Endothelial cell of umbilical vein (primary cell): ENCODE results near the gene VIP. TPM values are rescaled to one million over a fixed set of nuclear protein-coding genes. Genes with fewer than 3 reads are reported as not detected.

Source experiments
- BruUV-seq: library from RNA; stranded (reverse); fragments of 400-500 nt; replicated peaks from 2 replicates; lab custom pipeline; 2021; lab: Mats Ljungman, UMichigan
- CTCF ChIA-PET: fragments of 300-600, 350-600 bp; sonication (Branson Sonifier 250); formaldehyde crosslinking; loops from one replicate; lab custom pipeline; 2021; ENCODE audit warnings: antibody characterized with exemption, inconsistent platforms; lab: Charles Lee
- POLR2A ChIA-PET: fragments of 300-600, 350-600 bp; sonication (Branson Sonifier 250); formaldehyde crosslinking; loops from one replicate; lab custom pipeline; 2021; ENCODE audit warnings: antibody characterized with exemption, inconsistent platforms; lab: Charles Lee
- DNase-seq: peaks from one replicate; pipeline ENCODE4 v3.0.0-alpha.2; 2011; ENCODE audit warnings: low read depth, low spot score
- FAIRE-seq: peaks from 2 replicates; lab custom pipeline; 2011; peaks lifted over from hg19 to GRCh38; lab: Jason Lieb, UNC
- H2AFZ ChIP-seq: 2 replicates; pipeline ENCODE4 v1.6.0; 2012; ENCODE audit warnings: low read depth, low read length, control low read depth, inconsistent platforms
- H3K27ac ChIP-seq: 2 replicates; pipeline ENCODE4 v1.5.1; 2011; ENCODE audit warnings: low read depth, mild to moderate bottlenecking, control low read depth, low read length, moderate library complexity; ENCODE audit not compliant: insufficient read depth
- H3K27me3 ChIP-seq, 2 experiments: 2 replicates each; pipeline versions ENCODE4 v1.6.0 to v1.6.1; 2011; ENCODE audit warnings: low read length in 2 of 2, mixed read lengths in 1 of 2; ENCODE audit not compliant: control insufficient read depth in 2 of 2, insufficient read depth in 2 of 2
- H3K36me3 ChIP-seq, 2 experiments: 2 replicates in 1 of 2; 3 replicates in 1 of 2; pipeline ENCODE4 v1.5.1; 2011; ENCODE audit warnings: low read length in 2 of 2, mild to moderate bottlenecking in 1 of 2, moderate library complexity in 1 of 2; ENCODE audit not compliant: control insufficient read depth in 2 of 2, insufficient read depth in 2 of 2; ENCODE audit errors: extremely low read depth in 1 of 2
- H3K4me1 ChIP-seq: 3 replicates; pipeline ENCODE4 v1.5.1; 2011; ENCODE audit warnings: mild to moderate bottlenecking, low read length; ENCODE audit not compliant: control insufficient read depth, insufficient read depth; ENCODE audit errors: extremely low read depth
- H3K4me2 ChIP-seq: 2 replicates; pipeline ENCODE4 v1.6.1; 2011; ENCODE audit warnings: low read length, control low read depth, mixed read lengths; ENCODE audit not compliant: insufficient read depth
- H3K4me3 ChIP-seq, 3 experiments: fragments of 200-600 bp in 1 of 3; sonication (generic), shearing (Covaris generic) in 1 of 3; replicated peaks in 1 of 3; 2 replicates each; pipeline ENCODE4 v1.5.1; 2011 to 2016; ENCODE audit warnings: control low read depth in 3 of 3, low read length in 3 of 3, mild to moderate bottlenecking in 2 of 3, inconsistent platforms in 1 of 3, low read depth in 1 of 3, moderate library complexity in 1 of 3; ENCODE audit not compliant: insufficient read depth in 1 of 3
- H3K79me2 ChIP-seq: 2 replicates; pipeline ENCODE4 v1.6.0; 2012; ENCODE audit warnings: low read length, inconsistent platforms; ENCODE audit not compliant: control insufficient read depth, insufficient read depth
- H3K9ac ChIP-seq: replicated peaks from 2 replicates; pipeline ENCODE3; 2011; ENCODE audit warnings: low read length, control low read depth; ENCODE audit not compliant: insufficient read depth; ENCODE audit errors: extremely low read depth
- H3K9me1 ChIP-seq: replicated peaks from 3 replicates; pipeline ENCODE4 v1.6.0; 2011; ENCODE audit warnings: mild to moderate bottlenecking, low read length; ENCODE audit not compliant: control insufficient read depth, insufficient read depth; ENCODE audit errors: extremely low read depth
- H3K9me3 ChIP-seq: replicated peaks from 2 replicates; pipeline ENCODE4 v1.5.1; 2012; ENCODE audit warnings: low read length, inconsistent platforms; ENCODE audit not compliant: control insufficient read depth, insufficient read depth
- H4K20me1 ChIP-seq: replicated peaks from 2 replicates; pipeline ENCODE3; 2011; ENCODE audit warnings: mild to moderate bottlenecking, low read length; ENCODE audit not compliant: control insufficient read depth, insufficient read depth; ENCODE audit errors: extremely low read depth
- CTCF ChIP-seq, 2 donors: IDR thresholded peaks; 1 replicate in 1 of 2; 2 replicates in 1 of 2; pipeline ENCODE4 v1.5.1; 2011; ENCODE audit warnings: low read length in 2 of 2, mild to moderate bottlenecking in 2 of 2, moderate library complexity in 2 of 2, control low read depth in 1 of 2, inconsistent platforms in 1 of 2, low read depth in 1 of 2; ENCODE audit not compliant: insufficient read depth in 1 of 2; ENCODE audit errors: extremely low read depth in 1 of 2
- EZH2 ChIP-seq: IDR thresholded peaks from 2 replicates; pipeline ENCODE4 v1.6.1; 2012; ENCODE audit warnings: borderline replicate concordance, low read depth, mild to moderate bottlenecking, moderate library complexity, low read length, inconsistent platforms; ENCODE audit not compliant: severe bottlenecking
- FOS ChIP-seq: IDR thresholded peaks from 2 replicates; pipeline ENCODE4 v1.6.1; 2011; ENCODE audit warnings: mild to moderate bottlenecking, low read length, moderate library complexity, borderline replicate concordance; ENCODE audit not compliant: insufficient read depth
- GATA2 ChIP-seq: IDR thresholded peaks from 2 replicates; pipeline ENCODE4 v1.7.0; 2011; ENCODE audit warnings: low read depth, mild to moderate bottlenecking, moderate library complexity, mixed read lengths, low read length; ENCODE audit not compliant: insufficient read length, insufficient read depth
- JUN ChIP-seq: IDR thresholded peaks from 2 replicates; pipeline ENCODE4 v1.6.1; 2011; ENCODE audit warnings: borderline replicate concordance, low read depth; ENCODE audit not compliant: insufficient read length, insufficient read depth
- MAX ChIP-seq: IDR thresholded peaks from 2 replicates; pipeline ENCODE4 v1.6.1; 2011; ENCODE audit not compliant: insufficient read depth, insufficient read length
- MYC ChIP-seq: IDR thresholded peaks from one replicate; pipeline ENCODE4 v1.6.1; 2011; ENCODE audit warnings: mild to moderate bottlenecking, low read depth, low read length
- POLR2A ChIP-seq: IDR thresholded peaks from 2 replicates; pipeline ENCODE4 v1.6.1; 2012; ENCODE audit warnings: low read depth, mild to moderate bottlenecking, control low read depth, low read length
- POLR2AphosphoS5 ChIP-seq: IDR thresholded peaks from 2 replicates; pipeline ENCODE4 v1.6.1; 2012; ENCODE audit warnings: low read depth, mild to moderate bottlenecking, control low read depth, low read length, moderate library complexity; ENCODE audit not compliant: insufficient read depth
- dilution Hi-C: fragments of 300-500 bp; cut with MboI; formaldehyde crosslinking; loops from one replicate; pipeline ENCODE4 v1.15.0; 2019; ENCODE audit warnings: low sequenced_read_pairs; ENCODE audit not compliant: extremely low pct_ligation_motif_present
- intact Hi-C: fragments of 100-400 bp; cut with micrococcal nuclease; formaldehyde crosslinking; loops from one replicate; pipeline ENCODE4 v1.10.0; 2022
- polyA plus RNA-seq, 4 experiments: library from polyadenylated mRNA; depleted of rRNA in 3 of 4; stranded (reverse) in 3 of 4; unstranded in 1 of 4; fragments of >200 nt; gene quantifications; 2 replicates each; pipeline versions ENCODE4 v1.2.1 to v1.2.3, GENCODE V29; 2011 to 2012; ENCODE audit warnings: missing spikeins in 1 of 4
- total RNA-seq: library from RNA; stranded (reverse); gene quantifications from 2 replicates; pipeline ENCODE4 v1.2.3, GENCODE V29; 2021

VIP gene
- total and polyA plus RNA-seq, 2 donors (not counting 3 experiments of a cell fraction or from before 2014, with no cell fraction given) = 0.70 to 2.0 TPM

- no TSS peak for BruUV-seq
- ChIA-PET CTCF (no interaction called here), POLR2A (no interaction called here)
- Histone ChIP-seq H3K27ac (no peak overlapping the region), H3K36me3 (no peaks in the 10 kb centered on the region), H3K4me2 (no peak overlapping the region), H3K4me1 (no peaks in the 10 kb centered on the region), H3K79me2 (no peaks in the 10 kb centered on the region), H4K20me1 (no peaks in the 10 kb centered on the region), H3K9ac (no peak overlapping the region), H2AFZ (no peak overlapping the region), H3K9me3 (no peaks in the 10 kb centered on the region), H3K27me3 (no peaks in the 10 kb centered on the region), H3K4me3 (no peak overlapping the region), H3K9me1 (no peaks in the 10 kb centered on the region)
- intact Hi-C loops = no loop called here
- FAIRE-seq = no peak
- no peak for DNase-seq
- TF ChIP-seq JUN = no peak
- dilution Hi-C loops = no loop called here
These were observed 44.1 kb downstream of the VIP start for GRCh38 chr6:152794696-152795095.

DNA sequence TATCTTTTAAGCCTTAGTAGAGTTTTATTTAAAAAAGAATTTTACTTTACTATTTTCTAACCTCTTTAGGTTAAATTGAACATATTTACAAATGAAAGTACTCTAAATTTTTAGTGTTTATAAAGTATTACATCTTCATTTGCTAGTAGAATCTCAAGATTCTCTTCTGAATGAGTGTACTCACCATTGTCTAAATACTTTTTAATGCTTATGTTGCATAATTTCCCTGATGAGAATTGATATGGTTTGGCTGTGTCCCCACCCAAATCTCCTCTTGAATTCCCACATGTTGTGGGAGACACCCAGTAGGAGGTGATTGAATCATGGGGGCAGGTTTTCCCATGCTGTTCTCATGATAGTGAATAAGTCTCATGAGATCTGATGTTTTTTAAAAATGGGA lies 53.6 kb downstream of the VIP start:
- intact Hi-C loops = no loop called here
- ChIA-PET CTCF (no interaction called here), POLR2A (no interaction called here)
- Histone ChIP-seq H3K27ac (no peak overlapping the region), H3K4me1 (no peaks in the 10 kb centered on the region), H3K9me3 (no peaks in the 10 kb centered on the region), H2AFZ (no peak overlapping the region), H3K27me3 (no peaks in the 10 kb centered on the region), H3K4me2 (no peak overlapping the region), H3K9ac (no peak overlapping the region), H3K79me2 (no peaks in the 10 kb centered on the region), H3K4me3 (no peak overlapping the region), H4K20me1 (no peaks in the 10 kb centered on the region), H3K36me3 (no peaks in the 10 kb centered on the region), H3K9me1 (no peaks in the 10 kb centered on the region)
- DNase-seq (no peak), FAIRE-seq (no peak)
- dilution Hi-C loops = no loop called here
- BruUV-seq = no TSS peak
- TF ChIP-seq POLR2AphosphoS5 (no peak), JUN (no peak), FOS (no peak), EZH2 (no peak), GATA2 (no peak), CTCF (IDR thresholded peaks at IDR 0.05; ENCODE audit: extremely low read depth in 1 of 2, insufficient read depth in 1 of 2, low read depth in 1 of 2, low read length in 2 of 2) (no peak), MAX (no peak), POLR2A (no peak), MYC (no peak)
